Kidney epithelial cell (primary cell): ENCODE data around the gene TDRD3. TPM values are rescaled to one million over a fixed set of nuclear protein-coding genes. Genes with fewer than 3 reads are reported as not detected.

Source experiments
- DNase-seq: peaks from one replicate; pipeline ENCODE4 v3.0.0-alpha.2; 2010; ENCODE audit warnings: low read depth
- H3K27me3 ChIP-seq: 2 replicates; pipeline ENCODE4 v1.6.0; 2011; ENCODE audit warnings: low read length; ENCODE audit not compliant: control insufficient read depth, insufficient read depth
- H3K36me3 ChIP-seq: 2 replicates; pipeline ENCODE4 v1.5.1; 2011; ENCODE audit warnings: low read length; ENCODE audit not compliant: control insufficient read depth, insufficient read depth
- H3K4me3 ChIP-seq: 2 replicates; pipeline ENCODE4 v1.5.1; 2011; ENCODE audit warnings: low read depth, mild to moderate bottlenecking, control low read depth, low read length
- total RNA-seq: library from RNA; depleted of rRNA; stranded (reverse); fragments of >200 nt; gene quantifications from 2 replicates; pipeline ENCODE4 v1.2.3, GENCODE V29; 2015
- TF ChIP-seq, protein P1 (sequence below): IDR thresholded peaks from 2 replicates; pipeline ENCODE4 v1.5.1; 2011; ENCODE audit warnings: mild to moderate bottlenecking, moderate library complexity, low read length, control low read depth, inconsistent platforms; ENCODE audit not compliant: insufficient read depth, poor library complexity, severe bottlenecking

TDRD3 gene
- total RNA-seq, 1 donor from 2014 or later: 15.7 TPM

DNA sequence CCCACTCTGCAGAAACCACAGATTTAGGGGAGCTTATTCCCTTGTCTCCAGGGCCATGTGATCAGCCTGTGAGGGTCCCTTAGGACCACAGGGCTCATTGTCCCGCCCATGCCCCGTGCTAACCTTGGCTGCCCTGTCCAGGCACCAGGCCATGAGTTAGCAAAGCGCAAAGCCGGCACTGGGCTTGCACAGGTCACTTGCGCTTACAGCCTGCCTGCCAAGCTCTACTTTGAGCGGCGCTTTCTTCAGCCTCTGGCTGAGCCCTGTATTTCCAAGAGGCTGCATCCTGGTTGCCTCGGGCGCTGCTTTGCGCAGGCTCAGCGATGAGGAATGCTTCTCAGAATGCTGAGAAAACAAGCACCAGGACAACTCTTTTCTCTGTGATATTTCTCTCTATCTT lies 188.0 kb downstream of the TDRD3 start:
- H3K36me3 ChIP-seq: no peaks in the 10 kb centered on the region
- no peaks in the 10 kb centered on the region for H3K27me3 ChIP-seq
- TF ChIP-seq, protein P1, sequence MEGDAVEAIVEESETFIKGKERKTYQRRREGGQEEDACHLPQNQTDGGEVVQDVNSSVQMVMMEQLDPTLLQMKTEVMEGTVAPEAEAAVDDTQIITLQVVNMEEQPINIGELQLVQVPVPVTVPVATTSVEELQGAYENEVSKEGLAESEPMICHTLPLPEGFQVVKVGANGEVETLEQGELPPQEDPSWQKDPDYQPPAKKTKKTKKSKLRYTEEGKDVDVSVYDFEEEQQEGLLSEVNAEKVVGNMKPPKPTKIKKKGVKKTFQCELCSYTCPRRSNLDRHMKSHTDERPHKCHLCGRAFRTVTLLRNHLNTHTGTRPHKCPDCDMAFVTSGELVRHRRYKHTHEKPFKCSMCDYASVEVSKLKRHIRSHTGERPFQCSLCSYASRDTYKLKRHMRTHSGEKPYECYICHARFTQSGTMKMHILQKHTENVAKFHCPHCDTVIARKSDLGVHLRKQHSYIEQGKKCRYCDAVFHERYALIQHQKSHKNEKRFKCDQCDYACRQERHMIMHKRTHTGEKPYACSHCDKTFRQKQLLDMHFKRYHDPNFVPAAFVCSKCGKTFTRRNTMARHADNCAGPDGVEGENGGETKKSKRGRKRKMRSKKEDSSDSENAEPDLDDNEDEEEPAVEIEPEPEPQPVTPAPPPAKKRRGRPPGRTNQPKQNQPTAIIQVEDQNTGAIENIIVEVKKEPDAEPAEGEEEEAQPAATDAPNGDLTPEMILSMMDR: no peak
- no peak overlapping the region for H3K4me3 ChIP-seq
- no peak for DNase-seq

DNA sequence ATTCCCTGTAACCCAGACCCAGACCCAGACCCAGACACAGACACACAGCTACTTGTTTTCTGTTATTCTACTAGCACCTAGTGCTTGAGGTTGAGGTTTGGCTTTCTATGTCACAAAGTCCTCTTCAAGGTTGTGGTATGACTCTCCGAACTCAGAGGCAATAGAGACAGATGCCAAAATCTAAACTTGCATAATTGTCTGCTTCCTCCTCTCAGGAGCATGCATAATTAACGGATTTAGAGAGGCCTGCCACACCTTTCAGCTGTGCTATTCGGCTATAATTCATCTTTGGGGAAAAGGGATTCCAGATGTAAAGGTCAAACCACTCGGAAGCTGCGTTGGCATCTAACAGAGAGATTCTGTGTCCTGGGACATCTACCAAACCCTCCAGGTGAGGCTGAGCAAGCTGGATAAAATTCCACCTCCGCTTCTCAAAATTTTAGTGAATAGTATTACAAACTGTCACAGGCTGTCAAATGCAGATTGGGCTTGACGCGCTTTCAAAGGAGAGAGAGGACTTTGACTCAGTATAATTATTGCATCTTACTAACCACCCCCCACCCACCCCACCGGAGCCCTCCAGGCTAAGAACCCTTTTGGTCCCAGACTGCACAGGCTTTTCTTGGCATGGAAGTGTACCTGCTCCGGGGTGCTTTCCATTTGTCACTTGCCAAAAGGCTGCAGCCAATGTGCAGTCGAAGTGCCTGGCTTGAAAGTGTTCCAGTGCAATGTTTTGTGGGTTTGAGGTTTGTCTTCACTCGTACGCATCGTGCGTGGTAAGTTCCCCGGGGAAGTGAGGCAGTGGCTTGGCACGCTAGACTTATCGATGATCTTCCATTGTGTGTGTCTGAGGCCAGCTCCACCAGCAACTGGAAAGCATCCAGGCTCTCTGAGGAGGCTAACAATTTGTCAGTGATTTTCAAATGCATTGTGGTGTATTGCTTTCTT lies 194.1 kb downstream of the TDRD3 start:
- no peak for DNase-seq
- no peaks in the 10 kb centered on the region for H3K36me3 ChIP-seq
- no peak overlapping the region for H3K4me3 ChIP-seq
- TF ChIP-seq, protein P1: no peak
- no peaks in the 10 kb centered on the region for H3K27me3 ChIP-seq

DNA sequence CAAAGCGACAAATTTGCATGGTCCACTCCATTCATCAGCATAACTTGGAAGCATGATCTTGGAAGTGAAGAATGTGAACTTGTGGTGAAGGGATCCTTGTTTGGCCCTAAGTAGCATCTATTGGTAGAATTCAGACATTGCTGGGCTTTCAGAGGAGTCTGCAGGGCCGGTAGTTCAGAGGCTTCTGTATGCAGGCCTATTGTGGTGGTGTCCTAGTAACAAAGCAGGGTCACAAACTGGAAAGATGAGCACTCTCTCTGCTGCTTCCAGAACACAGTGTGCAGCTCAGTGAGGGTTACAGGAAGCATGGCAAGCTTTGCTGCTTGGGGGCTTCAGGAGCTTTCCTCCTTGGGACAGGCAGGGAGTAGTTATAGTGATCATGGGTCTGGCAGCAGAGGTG lies 206.0 kb downstream of the TDRD3 start:
- H3K4me3 ChIP-seq: no peak overlapping the region
- no peaks in the 10 kb centered on the region for H3K36me3 ChIP-seq
- H3K27me3 ChIP-seq: no peaks in the 10 kb centered on the region
- no peak for DNase-seq
- TF ChIP-seq, protein P1: no peak

DNA sequence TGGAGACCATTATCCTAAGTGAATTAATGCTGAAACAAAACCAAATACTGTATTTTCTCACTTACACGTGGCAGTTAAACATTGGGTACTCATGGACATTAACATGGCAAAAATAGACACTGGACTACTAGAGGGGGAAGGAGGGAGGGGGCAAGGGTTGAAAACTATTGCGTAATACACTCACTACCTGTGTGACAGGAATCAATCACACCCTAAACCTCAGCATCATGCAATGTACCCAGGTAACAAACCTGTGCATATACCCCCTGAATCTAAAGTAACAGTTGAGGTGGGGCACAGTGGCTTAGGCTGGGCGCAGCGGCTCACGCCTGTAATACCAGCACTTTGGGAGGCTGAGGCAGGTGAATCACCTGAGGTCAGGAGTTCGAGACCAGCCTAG lies 207.0 kb downstream of the TDRD3 start:
- no peak overlapping the region for H3K4me3 ChIP-seq
- no peaks in the 10 kb centered on the region for H3K36me3 ChIP-seq
- DNase-seq: no peak
- TF ChIP-seq, protein P1: no peak
- H3K27me3 ChIP-seq: no peaks in the 10 kb centered on the region

DNA sequence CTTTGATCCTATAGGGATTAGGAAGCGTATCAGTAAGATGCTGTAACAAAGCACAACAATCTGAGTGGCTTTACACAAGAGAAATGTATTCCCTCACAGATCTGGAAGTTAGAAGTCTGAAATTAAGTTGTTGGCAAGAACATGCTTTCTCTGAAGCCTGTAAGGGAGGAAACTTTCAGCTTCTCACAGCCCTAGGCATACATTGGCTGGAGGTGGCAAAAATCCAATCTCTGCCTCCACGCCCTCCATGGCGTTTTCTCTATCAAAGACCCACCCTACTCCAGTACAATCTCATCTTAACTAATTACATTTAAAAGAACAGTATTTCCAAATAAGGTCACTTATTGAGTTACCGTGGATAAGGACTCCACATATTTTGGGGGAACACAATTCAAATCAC lies 211.9 kb downstream of the TDRD3 start:
- Histone ChIP-seq H3K4me3 (no peak overlapping the region), H3K36me3 (no peaks in the 10 kb centered on the region), H3K27me3 (no peaks in the 10 kb centered on the region)
- TF ChIP-seq, protein P1: no peak
- DNase-seq: no peak
